NCI-H187 treated with DMSO at 0.1 percent for 48 hours (cell line): ENCODE measurements around the gene ATXN10.

ENCODE experiments used
- DNase-seq: peaks from one replicate; lab custom pipeline; 2025; lab: John Stamatoyannopoulos, UW

ATXN10 gene

DNA sequence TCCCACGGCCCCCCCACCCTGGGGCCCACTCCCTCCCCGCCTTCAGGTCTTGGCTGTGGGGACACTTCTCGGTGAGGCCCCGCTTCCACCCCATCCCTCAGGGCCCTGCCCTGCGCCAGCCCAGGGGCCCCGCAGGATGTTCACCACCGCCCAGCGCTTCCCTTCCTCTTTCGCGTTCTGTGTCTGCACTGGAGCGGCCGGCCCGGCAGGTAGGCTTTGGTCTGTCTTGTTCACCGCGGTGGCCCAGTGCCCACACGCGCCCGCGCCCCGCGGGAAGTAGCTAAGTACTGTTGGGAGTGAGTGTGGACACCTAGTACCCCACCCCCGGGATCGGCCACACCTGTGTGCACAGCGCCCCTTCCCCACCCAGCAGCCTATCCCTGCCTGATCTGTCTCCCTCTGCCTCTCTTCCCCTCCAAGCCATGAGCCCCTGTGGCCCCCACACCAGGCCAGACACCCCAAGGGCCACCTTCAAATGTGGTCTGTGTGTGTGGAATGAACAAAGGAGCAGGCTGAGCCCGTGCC lies 219.9 kb downstream of the ATXN10 start:
- no peak for DNase-seq

- DNase-seq: no peak
These were observed 220.5 kb downstream of the ATXN10 start for GRCh38 chr22:45891996-45892621.

GRCh38 chr22:45892681-45893461 lies 221.2 kb downstream of the ATXN10 start:
- DNase-seq: no peak

DNA sequence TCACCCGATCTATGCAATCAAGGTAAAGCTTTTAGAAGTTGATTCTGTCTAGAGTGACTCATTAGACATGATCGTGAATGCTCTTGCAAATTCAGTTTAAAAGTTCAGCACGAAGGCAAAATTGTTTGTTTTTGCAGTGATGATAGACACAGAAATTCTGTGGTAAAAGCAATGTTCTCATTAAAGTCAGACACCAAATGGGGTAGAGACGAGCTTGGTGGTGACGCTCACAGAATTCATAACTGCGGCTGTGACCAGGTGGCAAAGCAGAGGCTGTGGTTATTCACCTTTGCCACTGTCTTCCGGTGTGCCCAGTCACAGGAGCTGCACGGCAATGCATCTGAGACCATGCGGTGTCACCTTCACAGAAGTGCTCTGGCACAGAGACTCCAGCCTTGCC lies 221.9 kb downstream of the ATXN10 start:
- no peak for DNase-seq
